ENCODE data around the gene BEX4. TPM values are rescaled to one million over a fixed set of nuclear protein-coding genes. Genes with fewer than 3 reads are reported as not detected.
"Not testable (repeated sequence)": the region's sequence is repeated elsewhere in the genome, so short reads cannot be mapped to it uniquely, and the experiment has no call there.

BEX4 gene
- total RNA-seq, 6 experiments from 2014 or later, result 2.2 to 6.1 (median 2.9) TPM

DNA sequence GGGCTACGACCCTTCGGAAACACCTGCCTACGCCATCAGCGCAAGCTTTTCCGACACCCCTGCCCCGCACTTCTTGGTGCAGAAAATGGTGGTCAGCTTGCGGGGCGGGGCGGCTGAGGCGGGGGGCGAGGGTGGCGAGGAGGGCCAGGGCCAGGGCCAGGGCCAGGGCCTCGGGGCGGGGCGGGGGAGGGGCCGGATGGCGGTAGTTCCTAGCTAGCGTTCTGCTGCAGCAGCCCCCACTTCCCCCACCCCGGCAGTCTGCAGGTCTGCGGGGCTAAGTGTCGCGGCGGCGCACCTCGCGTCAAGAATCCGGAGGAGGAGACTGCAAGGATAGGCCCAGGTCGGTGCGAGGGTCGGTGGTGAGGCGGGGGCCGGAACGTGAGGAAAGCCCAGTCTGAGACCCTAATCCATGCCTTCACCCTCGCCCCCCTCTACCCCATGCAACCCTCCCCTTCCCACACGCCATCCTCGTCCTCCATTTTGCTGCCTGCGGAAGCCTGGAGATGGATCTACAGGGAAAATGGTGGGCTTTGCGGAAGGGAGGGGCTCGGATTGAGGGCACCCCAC lies 600 bp downstream of the BEX4 start:
- H3K4me3 ChIP-seq, result peak overlapping the region; percentile 39 to 55 (median 48)
- WGBS (ENCODE audit: insufficient coverage, low coverage, low lambda C conversion rate, missing lambda C conversion rate), result 33% methylated on average over 5 of the region's 39 CpGs
- no peaks in the 10 kb centered on the region for H3K36me3 ChIP-seq
- peak overlapping the region; percentile 26 to 65 (median 59) for H3K27ac ChIP-seq
- no peaks in the 10 kb centered on the region for H3K9me3 ChIP-seq
- intact Hi-C loops (cut with DNase I), result no loop called here
- ATAC-seq (peak; percentile 28 to 47 (median 36)), DNase-seq (peak in 2 of 3 donors; percentile 37 to 38)
- peaks cover 0 to 12% of the 10 kb centered on the region in 2 donors for H3K27me3 ChIP-seq
- H3K4me1 ChIP-seq, result no peaks in the 10 kb centered on the region
- TF ChIP-seq POLR2A (IDR thresholded peaks at IDR 0.05), result no peak
- TF ChIP-seq, protein P1, sequence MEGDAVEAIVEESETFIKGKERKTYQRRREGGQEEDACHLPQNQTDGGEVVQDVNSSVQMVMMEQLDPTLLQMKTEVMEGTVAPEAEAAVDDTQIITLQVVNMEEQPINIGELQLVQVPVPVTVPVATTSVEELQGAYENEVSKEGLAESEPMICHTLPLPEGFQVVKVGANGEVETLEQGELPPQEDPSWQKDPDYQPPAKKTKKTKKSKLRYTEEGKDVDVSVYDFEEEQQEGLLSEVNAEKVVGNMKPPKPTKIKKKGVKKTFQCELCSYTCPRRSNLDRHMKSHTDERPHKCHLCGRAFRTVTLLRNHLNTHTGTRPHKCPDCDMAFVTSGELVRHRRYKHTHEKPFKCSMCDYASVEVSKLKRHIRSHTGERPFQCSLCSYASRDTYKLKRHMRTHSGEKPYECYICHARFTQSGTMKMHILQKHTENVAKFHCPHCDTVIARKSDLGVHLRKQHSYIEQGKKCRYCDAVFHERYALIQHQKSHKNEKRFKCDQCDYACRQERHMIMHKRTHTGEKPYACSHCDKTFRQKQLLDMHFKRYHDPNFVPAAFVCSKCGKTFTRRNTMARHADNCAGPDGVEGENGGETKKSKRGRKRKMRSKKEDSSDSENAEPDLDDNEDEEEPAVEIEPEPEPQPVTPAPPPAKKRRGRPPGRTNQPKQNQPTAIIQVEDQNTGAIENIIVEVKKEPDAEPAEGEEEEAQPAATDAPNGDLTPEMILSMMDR (IDR thresholded peaks at IDR 0.05), result no peak

- Histone ChIP-seq H3K9me3 (no peaks in the 10 kb centered on the region), H3K4me3 (no peak overlapping the region), H3K4me1 (no peaks in the 10 kb centered on the region), H3K27ac (no peak overlapping the region), H3K27me3 (peaks cover 0 to 4% of the 10 kb centered on the region in 2 donors), H3K36me3 (no peaks in the 10 kb centered on the region)
- ATAC-seq, result no peak
- TF ChIP-seq POLR2A (IDR thresholded peaks at IDR 0.05), result no peak
- TF ChIP-seq, protein P1 (IDR thresholded peaks at IDR 0.05), result no peak
- no peak for DNase-seq
- intact Hi-C loops (cut with DNase I), result no loop called here
- 45% methylated on average over 10 of the region's 39 CpGs for WGBS (ENCODE audit: insufficient coverage, low coverage, low lambda C conversion rate, missing lambda C conversion rate)
Measured at GRCh38 chrX:103220511-103221323, 5.8 kb downstream of the BEX4 start.

- intact Hi-C loops (cut with DNase I); H3K36me3 ChIP-seq; H3K27ac ChIP-seq; ATAC-seq; H3K27me3 ChIP-seq; DNase-seq; H3K4me1 ChIP-seq; H3K9me3 ChIP-seq; H3K4me3 ChIP-seq: not testable (repeated sequence)
- WGBS (ENCODE audit: insufficient coverage, low coverage, low lambda C conversion rate, missing lambda C conversion rate), result 58% methylated on average over 4 of the region's 4 CpGs
Measured at GRCh38 chrX:103225918-103226317, 11.0 kb downstream of the BEX4 start.

DNA sequence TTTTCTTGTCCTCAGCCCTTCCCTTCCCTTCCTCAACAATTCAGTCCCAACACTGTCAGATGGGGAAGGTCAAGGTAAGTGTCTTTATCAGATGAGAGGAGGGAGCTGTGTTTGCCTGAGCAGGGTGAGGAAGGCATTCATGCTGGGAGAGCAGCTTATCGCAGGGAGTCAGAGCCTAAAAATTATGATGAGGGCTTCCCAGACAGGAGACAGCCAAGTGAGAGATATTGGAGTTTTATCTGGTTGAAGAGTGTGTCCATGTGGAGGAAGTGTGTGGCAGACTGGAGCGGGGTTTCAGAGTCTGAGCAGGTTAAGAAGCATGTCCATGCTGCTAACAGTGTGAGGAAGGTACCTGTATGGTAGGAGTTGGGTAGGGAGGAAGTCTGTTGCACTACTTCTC lies 18.4 kb downstream of the BEX4 start:
- H3K27ac ChIP-seq, result no peak overlapping the region
- no peaks in the 10 kb centered on the region for H3K4me1 ChIP-seq
- intact Hi-C loops (cut with DNase I), result no loop called here
- no peak overlapping the region for H3K4me3 ChIP-seq
- peaks cover 0 to 4% of the 10 kb centered on the region in 2 donors for H3K27me3 ChIP-seq
- WGBS (ENCODE audit: insufficient coverage, low coverage, low lambda C conversion rate, missing lambda C conversion rate), result 56% methylated on average over 2 of the region's 2 CpGs
- H3K36me3 ChIP-seq, result no peaks in the 10 kb centered on the region
- TF ChIP-seq, protein P1 (IDR thresholded peaks at IDR 0.05), result no peak
- no peak for ATAC-seq
- no peaks in the 10 kb centered on the region for H3K9me3 ChIP-seq
- no peak for DNase-seq

- H3K9me3 ChIP-seq, result no peaks in the 10 kb centered on the region
- TF ChIP-seq, protein P1 (IDR thresholded peaks at IDR 0.05), result no peak
- TF ChIP-seq POLR2A (IDR thresholded peaks at IDR 0.05), result no peak
- WGBS (ENCODE audit: insufficient coverage, low coverage, low lambda C conversion rate, missing lambda C conversion rate), result 50% methylated on average over 1 of the region's 1 CpG
- intact Hi-C loops (cut with DNase I), result no loop called here
- H3K4me3 ChIP-seq, result no peak overlapping the region
- no peak for DNase-seq
- no peaks in the 10 kb centered on the region for H3K4me1 ChIP-seq
- H3K27me3 ChIP-seq, result peaks cover 0 to 4% of the 10 kb centered on the region in 2 donors
- ATAC-seq, result no peak
- no peaks in the 10 kb centered on the region for H3K36me3 ChIP-seq
- H3K27ac ChIP-seq, result no peak overlapping the region
Measured at GRCh38 chrX:103234869-103235268, 20.0 kb downstream of the BEX4 start.

GRCh38 chrX:103235608-103236007 lies 20.7 kb downstream of the BEX4 start:
- ATAC-seq; DNase-seq; H3K27me3 ChIP-seq; H3K27ac ChIP-seq; H3K4me1 ChIP-seq; intact Hi-C loops (cut with DNase I); H3K4me3 ChIP-seq; H3K9me3 ChIP-seq; H3K36me3 ChIP-seq: not testable (repeated sequence)
- WGBS (ENCODE audit: insufficient coverage, low coverage, low lambda C conversion rate, missing lambda C conversion rate), result 43% methylated on average over 2 of the region's 2 CpGs

Measured in right lobe of liver (tissue), 6 donors.